DMS153 treated with DMSO at 0.1 percent for 48 hours (cell line): ENCODE measurements around the gene TRIM7.
"Not testable (repeated sequence)": the region's sequence is repeated elsewhere in the genome, so short reads cannot be mapped to it uniquely, and the experiment has no call there.

Experiments used
- DNase-seq: peaks from one replicate; lab custom pipeline; 2025; ENCODE audit not compliant: unreplicated experiment; lab: John Stamatoyannopoulos, UW

Gene TRIM7

DNA sequence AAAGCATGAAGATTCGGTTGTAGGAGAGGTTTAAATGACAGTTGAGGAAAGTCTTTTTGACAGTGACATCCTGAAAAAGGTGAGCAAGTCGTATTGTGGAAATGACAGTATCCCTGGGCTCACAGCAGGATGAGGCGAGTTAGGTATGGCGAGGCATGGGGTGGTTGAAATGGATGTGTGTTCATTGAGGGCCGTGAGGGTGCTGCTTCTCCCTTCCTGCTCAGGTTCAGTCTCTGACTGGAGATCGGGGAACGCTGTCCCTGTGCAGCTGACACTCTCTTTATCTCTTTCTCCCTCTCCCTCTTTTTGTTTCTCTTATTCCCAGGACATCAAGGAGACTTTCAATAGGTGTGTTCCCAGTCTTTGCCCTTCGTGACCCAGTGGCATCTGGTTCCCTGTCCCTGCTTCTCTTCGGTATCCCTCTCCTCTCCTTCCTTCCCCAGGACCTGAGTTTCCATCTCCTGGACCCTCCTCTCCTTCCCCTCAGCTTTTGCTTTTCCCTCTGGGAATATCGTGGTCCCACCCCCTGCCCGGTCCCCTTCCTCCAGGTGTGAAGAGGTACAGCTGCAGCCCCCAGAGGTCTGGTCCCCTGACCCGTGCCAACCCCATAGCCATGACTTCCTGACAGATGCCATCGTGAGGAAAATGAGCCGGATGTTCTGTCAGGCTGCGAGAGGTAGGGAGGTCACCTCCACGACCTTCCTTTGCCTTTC lies 28.2 kb upstream of the TRIM7 start:
- no peak for DNase-seq

DNA sequence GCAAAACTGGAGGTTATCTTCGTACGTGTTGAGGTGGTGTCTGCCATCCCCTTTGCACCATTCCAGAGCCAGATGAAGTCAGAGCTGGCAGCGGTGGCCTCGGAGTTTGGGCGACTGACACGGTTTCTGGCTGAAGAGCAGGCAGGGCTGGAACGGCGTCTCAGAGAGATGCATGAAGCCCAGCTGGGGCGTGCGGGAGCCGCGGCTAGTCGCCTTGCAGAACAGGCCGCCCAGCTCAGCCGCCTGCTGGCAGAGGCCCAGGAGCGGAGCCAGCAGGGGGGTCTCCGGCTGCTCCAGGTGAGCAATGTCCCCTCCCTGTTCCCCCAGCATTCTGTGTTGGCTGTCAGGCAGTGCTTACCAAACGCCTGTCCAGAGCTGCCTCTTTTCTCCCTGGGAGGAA lies 27.6 kb upstream of the TRIM7 start:
- DNase-seq, result no peak

DNA sequence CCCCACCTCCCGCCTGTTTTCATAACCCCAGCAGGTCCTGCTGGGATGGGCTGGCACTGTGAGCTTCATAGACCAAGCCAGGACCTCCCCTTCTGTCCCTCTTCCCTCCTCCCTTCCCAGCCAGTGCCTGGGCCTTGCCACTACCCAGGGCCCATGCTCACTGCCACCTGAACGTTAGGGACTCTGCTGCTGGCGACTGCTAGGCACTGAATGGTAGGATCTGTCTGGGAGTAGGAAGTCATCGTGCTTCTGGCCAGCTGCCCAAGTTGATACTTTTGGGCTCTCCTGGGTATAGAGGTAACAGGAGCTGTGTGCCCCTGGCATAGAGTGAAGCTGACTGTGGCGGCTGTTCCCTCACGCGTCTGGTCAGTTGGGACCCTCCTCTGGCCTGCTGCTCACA lies 26.4 kb upstream of the TRIM7 start:
- DNase-seq, result no peak

DNA sequence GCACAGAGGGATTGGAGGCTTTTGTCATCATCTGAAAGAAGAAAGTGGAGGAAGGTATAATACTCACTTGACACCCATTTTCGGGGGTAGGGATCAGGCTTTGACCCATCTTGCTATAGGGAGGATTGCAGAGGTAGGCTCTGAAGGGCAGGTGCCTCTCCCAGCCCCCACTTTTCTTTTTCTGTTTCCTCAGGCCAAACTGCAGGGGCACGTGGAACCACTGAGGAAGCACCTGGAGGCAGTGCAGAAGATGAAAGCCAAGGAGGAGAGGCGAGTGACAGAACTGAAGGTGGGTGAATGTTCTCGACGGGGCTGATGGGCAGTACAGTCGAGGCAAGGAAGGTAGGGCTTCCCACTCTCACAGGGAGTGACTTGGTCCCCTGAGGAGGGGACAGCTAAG lies 25.6 kb upstream of the TRIM7 start:
- no peak for DNase-seq

DNA sequence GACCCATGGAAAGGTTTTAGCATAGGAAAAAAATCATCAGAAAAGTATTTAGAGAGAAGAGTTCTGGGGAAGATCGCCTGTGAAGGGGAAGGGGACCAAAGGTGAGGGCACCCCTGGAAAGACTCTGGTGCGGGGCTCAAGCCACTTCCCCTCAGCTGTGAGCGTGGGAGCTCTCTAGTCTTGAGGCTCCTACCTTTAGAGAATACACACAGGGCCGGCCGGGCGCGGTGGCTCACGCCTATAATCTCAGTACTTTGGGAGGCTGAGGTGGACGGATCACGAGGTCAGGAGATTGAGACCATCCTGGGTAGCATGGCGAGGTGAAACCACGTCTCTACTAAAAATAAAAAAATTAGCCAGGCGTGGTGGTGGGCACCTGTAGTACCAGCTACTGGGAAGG lies 25.0 kb upstream of the TRIM7 start:
- DNase-seq, result no peak

DNA sequence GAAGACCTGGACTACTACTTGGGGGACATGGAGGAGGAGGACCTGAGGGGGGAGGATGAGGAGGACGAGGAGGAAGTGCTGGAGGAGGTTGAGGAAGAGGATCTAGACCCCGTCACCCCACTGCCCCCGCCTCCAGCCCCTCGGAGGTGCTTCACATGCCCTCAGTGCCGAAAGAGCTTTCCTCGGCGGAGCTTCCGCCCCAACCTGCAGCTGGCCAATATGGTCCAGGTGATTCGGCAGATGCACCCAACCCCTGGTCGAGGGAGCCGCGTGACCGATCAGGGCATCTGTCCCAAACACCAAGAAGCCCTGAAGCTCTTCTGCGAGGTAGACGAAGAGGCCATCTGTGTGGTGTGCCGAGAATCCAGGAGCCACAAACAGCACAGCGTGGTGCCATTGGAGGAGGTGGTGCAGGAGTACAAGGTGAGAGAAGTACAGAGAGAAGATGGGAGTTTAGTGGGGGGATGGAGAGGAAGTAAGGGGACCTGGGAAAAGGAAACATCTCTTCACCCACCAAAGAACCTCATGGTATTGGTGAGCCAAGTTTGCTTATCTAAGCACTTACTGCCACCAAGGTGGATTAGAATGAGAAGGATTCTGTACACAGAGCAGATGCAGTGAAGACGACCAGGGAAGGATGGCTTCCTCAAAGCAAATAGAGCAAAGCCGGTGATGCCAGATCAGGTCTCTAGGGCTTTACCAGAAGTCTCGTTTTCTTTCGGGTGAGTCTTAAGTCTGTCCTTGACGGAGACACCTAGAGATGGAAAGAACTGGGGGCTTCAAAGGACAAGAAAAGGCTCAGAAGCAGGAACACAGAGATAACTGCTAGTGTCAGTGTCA lies 19.6 kb upstream of the TRIM7 start:
- no peak for DNase-seq

DNA sequence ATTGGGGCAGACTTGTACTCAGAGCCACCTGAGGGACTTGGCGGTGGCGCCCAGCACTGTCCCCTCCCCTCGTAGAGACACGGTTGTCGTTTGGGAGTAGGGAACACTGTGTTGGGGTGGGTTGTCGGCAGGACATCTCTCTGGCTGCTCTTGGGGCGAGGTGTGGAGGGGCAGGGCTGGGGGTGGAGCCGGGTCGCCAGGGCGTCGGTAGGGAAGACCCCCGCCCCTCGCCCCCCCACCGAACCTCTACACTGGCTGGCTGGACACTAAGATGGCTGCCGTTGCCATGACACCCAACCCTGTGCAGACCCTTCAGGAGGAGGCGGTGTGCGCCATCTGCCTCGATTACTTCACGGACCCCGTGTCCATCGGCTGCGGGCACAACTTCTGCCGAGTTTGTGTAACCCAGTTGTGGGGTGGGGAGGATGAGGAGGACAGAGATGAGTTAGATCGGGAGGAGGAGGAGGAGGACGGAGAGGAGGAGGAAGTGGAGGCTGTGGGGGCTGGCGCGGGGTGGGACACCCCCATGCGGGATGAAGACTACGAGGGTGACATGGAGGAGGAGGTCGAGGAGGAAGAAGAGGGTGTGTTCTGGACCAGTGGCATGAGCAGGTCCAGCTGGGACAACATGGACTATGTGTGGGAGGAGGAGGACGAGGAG lies 18.9 kb upstream of the TRIM7 start:
- no peak for DNase-seq

DNA sequence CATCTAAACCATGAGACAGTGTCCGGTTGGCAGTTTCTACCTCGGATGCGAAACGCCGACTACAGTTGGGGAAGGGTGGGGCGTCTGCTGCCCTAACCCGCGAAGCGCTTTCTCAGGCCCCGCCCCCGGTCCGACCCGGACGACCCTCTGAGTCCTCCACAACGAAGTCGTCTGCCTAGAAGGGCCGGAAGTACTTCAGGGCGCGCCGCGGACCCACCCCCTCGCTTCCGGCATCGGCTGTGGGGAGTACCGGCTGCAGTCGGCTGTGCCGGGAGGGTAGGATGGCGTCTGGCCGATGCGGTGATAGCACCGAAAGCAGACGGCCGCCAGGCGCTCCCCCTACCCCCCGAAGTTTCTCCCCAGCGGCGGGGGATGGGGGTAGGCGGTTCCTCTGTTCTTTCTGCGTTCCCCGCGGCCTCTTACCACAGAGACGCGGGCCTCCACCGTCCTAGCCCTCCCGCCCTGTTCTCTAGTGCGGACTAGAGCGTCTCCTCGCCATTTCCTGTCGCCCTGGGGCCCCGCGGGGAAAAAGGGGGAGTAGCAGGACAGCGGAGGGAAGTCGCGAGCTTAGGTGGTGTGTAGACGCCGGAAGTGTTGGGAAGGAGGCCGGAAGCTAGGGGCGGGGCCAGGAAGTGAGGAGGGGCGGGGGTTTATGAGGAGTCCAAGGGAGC lies 18.2 kb upstream of the TRIM7 start, which contains the start of gene TRIM41:
TSS of gene TRIM41 (plus strand) at position 224 of the 671 bp plus-strand sequence. CDS start 719 bp downstream, outside the sequence.
- DNase-seq, result no peak

DNA sequence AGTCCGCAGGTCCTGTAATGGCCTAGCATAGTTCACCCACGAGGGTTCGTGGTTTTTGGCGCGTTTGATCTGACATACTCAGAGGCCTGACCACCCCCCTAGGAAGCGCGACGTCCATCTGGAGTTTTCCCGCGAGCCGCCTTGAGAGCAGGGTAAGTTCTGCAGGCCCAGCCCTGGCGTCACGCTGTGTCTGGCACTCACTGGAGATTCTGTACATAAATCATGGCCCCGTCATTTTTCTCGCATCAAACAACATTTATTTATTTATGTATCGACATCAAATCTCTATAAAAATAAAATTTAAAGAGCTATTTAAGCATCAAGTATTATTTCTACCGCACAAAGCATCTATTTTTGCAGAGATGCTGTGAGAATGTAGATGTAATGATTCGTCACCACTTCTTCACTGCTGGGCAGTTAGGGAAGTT lies 17.6 kb upstream of the TRIM7 start:
- DNase-seq, result no peak

DNA sequence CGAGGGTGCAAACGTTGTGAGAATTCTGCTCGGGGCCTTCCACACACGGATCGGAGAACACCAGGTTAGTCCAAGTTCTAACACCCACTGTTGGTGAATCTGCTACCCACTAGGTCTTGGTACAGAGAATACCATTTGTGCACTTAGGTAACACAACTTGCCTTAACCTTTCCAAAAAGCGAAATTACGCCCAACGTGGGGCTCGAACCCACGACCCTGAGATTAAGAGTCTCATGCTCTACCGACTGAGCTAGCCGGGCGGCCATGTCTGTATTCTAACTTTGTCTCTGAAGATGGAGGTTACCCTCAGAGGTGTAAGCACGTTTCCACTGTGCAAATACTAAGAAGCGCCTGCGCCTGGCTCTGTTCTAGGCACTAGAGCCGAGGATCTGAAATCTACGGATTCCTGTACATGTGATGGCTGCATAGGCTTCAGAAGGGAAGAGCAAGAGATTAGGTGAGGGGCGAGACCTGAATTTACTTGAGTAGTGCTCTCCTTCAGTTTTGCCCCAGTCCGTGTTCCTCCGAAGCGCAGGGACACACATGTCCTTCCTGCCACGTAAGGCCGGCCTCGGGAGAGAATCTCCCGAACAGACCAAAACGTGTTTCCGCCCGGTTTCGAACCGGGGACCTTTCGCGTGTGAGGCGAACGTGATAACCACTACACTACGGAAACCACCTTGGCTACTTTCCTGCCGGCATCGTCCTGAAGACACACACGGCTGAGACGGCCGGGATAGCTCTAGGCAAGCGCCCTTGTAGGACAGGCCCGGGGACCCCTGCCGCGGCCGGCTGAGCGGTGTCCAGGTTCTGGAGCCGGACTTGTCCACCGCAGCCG lies 17.0 kb upstream of the TRIM7 start:
- no peak for DNase-seq

DNA sequence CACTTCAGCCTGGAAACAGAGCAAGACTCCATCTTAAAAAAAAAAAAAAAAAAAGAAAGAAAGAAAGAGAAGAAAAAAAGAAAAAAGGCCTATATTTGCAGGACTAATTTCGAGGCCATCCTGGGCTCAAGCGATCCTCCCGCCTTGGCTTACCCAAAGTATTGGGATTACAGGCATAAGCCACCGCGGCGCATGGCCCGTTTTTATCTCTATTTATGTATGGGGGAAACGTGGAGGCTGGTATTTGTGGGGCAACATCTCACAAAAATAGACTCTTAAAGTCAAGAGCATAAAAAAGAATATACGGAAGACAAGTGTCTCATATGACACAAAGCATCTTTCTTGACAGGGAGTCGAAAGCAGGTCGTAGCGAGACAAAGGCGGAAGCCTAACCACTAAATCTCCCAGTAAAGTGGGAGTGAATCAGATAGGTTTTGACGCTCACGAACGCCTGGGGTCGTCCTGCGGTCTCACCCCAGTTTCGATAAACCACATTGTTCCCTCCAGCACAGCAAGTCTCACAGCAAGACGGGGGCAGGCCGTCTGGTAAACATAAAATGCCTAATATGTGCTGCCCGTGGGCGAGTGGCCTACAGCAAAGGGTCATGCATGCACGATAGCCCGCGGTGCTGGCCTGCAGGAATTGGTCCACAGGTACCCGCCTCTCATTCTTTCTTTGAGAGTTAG lies 16.3 kb upstream of the TRIM7 start:
- DNase-seq, result no peak

DNA sequence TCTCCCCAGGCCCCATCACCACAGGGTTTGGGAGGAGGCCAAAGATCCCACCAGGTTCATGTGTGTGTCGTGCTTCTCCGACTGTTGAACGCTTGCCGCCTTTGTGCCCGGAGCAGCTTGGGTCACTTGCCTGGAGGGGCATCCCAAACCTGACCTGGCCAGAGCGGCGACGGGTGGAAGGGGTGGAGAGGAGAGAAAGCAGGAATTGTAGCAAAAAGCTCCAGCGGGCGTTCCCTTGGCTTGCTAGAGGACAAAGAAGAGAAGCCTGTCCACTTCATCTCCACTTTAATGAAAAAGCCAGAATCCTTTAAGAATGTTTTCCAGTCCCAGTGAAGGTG lies 15.2 kb upstream of the TRIM7 start:
- DNase-seq, result no peak

DNA sequence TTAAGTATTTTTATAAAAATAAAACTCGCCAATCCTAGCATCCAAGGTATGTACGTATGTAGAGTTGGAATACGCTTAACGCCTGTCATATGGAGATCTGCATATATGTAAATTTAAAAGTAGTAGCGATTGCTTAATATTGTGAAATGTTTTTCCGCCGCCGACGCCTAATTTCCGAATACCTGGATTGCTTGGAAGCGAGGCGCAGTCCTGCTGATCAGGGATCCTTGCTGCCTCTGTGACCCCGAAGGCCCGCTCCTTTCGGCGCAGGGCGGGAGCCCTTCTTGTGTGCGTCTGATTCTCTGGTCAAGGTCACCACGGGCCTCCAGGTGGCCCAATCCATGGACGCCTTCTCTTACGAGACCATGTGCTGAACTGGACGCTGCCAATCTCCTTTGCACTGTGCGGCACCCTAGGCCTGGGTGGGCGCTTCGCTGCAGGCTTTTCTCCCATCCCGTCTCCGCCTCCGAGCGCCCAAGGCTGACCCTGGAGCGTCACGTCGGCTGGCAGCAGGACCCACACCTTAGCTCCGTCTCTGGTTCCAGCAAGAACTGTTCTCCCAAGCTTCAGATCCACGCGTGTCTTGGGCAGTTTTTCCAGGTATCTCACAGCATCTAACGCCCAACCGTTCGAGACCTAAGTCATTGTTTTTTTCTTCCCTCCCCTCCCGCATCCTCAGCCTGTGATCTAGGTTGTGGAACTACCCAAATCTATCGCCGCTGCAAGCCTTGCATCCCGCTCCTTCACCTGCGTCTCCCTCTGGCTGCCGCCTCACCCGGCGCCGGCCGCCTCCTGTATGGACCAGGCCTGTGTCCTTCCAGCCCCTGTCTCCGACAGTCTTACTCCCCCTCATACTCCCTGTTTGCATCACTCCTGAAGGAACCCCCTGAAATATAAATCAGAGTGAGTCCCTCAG lies 14.5 kb upstream of the TRIM7 start:
- DNase-seq, result no peak

DNA sequence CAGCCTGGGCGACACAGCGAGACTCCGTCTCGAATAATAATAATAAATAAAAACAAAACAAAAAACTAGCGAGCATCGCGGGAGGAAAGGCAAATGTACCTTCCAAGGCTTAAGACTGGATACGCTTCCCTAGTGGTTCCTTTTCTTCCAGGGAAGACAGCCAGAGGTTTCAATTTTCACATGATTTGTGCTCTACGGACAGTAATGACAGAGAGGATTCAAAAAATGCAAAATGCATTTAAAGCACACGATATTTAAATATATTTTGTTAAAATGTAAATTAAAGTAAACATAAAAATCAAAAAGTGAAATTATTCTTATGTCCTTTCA lies 13.8 kb upstream of the TRIM7 start:
- DNase-seq, result no peak

DNA sequence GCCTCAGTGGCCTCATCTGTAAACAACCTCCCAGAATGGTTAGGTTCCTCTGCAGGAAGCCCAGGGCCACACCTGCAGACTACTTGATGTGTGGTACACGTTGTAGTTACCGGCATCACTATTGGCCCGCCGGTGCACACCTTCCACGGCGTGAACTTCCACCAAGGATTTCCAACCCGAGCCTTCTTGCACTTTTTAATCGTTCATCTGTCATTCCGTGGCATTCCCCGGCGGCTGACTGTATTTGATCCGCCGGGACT lies 12.7 kb upstream of the TRIM7 start:
- no peak for DNase-seq

DNA sequence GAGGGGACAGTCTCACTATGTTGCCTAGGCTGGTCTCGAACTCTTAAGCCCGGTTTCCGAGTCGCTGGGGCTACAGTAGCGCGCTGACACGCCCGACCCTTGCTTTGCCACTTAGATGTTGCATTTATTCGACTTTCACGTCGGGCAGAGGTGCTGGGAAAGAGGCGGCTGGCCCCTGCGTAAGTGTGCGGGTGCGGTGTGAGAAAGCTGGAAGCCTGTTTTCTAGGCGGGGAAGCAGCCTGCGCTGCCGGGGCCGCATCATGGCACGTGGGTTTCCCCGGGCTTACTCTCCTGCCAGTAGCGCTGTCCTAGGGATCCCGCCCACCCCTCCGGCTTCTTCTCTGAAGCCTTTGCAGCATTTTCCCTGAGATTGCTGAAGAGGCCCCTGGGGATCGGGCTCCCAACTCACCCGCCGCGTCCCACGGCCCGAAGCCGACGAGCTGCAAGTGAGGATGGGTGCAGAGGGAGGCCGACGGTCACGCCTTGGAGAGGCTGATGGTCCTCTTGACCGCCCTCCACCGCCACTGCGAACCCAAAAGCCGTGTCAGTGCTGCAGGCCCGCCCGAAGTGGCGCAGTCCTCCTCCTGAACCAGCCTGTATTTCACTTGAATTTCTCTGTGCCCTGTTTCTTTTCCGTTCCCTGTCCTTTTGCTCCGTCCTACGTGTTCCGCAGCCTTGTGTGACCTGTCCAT lies 12.3 kb upstream of the TRIM7 start:
- no peak for DNase-seq

DNA sequence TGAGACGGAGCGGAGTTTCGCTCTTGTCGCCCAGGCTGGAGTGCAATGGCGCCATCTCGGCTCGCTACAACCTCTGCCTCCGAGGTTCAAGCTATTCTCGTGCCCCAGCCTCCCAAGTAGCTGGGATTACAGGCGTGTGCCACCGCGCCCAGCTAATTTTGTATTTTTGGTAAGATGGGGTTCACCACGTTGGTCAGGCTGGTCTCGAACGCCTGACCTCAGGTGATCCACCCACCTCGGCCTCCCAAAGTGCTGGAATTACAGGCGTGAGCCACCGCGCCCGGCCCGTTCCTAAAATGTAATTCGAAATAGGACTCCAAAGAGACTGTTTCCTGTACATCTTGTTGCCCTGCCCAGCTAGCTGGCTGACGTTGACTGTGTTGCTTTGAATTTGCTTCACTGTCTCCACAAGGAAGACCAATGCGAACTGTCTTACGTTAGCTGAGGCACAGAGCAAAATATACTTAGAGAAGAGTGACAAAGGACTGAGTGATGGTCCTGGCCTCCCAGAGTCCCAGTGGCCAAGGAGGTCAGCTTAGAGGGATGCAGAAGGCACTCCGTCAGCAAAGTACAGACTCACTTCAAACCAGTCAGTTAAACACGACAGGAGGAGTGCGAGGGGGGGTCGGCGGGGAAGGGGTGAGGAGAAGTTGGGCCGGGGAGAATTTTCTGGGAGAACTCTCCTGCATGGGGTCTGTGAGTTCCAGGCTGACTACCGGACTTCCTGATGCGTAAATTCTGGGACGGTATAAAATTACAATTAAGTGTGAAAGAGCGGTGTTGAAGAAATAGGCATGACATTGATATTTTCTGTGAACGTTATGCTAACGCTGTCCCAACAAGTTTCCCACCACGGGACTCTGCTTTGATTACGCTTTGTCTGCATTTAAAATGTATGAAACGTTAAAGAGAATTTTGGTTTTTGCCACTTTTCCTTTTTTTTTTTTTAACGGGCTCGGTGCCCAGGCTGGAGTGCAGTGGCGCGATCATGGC lies 11.3 kb upstream of the TRIM7 start:
- no peak for DNase-seq

DNA sequence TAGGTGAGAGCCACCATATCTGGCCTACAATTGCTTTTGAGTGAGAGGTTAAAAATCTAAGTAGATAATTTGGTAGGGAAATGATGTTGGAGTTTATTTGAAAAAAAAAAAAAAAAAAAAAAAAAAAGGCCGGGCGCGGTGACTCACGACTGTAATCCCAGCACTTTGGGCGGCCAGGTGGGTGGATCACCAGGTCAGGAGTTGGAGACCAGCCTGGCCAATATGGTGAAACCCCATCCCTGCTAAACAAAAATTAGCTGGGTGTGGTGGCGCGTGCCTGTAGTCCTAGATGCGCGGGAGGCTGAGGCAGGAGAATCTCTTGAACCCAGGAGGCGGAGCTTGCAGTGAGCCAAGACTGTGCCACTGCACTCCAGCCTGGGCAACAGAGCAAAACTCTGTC lies 9.3 kb upstream of the TRIM7 start:
- not testable (repeated sequence) for DNase-seq
